GM23248 (cell line): Measurements from ENCODE around the gene BSG.

Experiments used
- EZH2 ChIP-seq: fragments of 200-600 bp; sonication (generic); IDR thresholded peaks from 2 replicates; pipeline ENCODE4 v1.6.1; 2018; ENCODE audit warnings: antibody characterized with exemption, mild to moderate bottlenecking; ENCODE audit not compliant: insufficient read depth, poor library complexity, severe bottlenecking
- EZH2phosphoT487 ChIP-seq: fragments of 200-600 bp; sonication (generic); IDR thresholded peaks from 2 replicates; pipeline ENCODE4 v1.6.1; 2018; ENCODE audit warnings: antibody characterized with exemption, moderate library complexity, mild to moderate bottlenecking, low read depth; ENCODE audit not compliant: insufficient read depth

DNA sequence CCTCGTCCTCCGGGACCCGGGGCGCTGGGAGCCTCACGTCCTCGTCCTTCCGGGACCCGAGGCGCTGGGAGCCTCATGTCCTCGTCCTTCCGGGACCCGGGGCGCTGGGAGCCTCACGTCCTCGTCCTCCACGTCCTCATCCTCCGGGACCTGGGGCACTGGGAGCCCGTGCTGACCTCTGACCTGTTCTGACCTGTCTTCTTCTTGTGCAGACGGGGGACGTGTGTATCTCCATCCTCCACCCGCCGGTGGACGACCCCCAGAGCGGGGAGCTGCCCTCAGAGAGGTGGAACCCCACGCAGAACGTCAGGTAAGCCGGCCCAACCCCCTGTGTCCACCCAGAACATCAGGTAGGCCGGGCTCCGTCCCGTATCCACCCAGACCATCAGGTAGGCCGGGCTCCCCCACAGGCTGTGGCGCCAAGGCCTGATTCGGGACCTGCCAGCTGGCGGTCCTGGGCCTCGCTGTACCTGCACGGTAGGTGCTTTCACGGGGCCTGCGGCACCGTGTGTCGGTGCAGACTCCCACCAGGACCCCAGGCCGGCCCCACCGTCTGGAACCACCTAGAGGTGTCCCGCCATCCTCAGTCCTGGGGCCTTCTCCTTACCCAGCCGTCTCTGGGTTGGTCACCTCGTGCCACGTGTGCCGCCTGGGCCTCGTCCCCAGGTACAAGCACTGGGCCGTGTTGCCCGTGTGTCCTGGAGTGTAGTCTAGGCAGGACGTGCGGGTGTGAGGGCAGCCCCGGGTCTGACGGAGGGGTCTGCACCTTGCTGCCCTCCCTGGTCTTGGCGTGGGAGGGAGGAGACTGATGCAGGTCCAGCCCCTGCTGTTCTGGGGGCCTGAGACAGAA is 36.1 kb upstream of the BSG start:
- no peak for TF ChIP-seq EZH2
- TF ChIP-seq EZH2phosphoT487, result no peak
